HG03469 (cell line): ENCODE data around the gene ZFP92.

Experiments
- ATAC-seq: cut with Tn5 transposase; IDR thresholded peaks from one replicate; pipeline ENCODE4 v1.9.1; 2021; ENCODE audit warnings: mild to moderate bottlenecking, moderate library complexity, moderate number of reproducible peaks; ENCODE audit not compliant: unreplicated experiment

Gene ZFP92

DNA sequence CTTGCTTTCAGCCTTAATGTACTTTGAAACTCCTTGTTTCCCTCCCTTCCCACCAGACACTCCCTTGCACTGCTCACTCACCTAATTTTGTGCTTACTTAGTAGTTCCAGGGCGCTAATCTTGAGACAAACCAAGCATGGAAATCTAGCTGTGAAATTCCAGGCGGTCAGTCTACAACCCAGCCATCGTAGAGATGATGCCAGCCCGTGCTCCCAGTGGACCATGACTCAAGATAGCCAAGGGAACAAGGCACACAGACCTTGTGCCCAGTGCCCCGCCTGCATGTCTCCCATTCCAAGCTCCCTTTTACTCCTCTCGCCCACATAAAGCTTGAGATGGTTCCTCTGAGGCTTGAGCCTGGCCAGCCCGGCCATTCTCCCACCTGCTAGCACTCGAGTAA, 23.5 kb downstream of the ZFP92 start:
- no peak for ATAC-seq

DNA sequence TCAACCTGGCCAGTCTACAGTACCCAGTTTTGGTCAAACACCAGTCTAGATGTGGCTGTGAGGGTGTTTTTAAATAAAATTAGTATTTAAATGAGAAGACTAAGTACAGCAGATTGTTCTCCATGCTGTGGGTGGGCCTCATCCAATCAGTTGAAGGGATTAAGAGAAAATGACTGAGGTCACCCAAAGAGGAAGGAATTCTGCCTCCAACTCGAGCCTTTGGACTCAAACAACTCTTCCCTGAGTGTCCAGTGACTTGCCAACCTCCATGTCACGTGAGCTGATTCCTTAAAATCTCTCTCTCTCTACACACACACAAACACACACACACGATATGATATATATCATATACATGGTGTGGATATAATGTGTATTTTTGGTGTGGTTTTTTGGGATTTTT, 24.6 kb downstream of the ZFP92 start:
- no peak for ATAC-seq

- no peak for ATAC-seq
Measured at GRCh38 chrX:153438532-153438931, 27.3 kb downstream of the ZFP92 start.

GRCh38 chrX:153439977-153440376, 28.7 kb downstream of the ZFP92 start:
- ATAC-seq, result no peak

DNA sequence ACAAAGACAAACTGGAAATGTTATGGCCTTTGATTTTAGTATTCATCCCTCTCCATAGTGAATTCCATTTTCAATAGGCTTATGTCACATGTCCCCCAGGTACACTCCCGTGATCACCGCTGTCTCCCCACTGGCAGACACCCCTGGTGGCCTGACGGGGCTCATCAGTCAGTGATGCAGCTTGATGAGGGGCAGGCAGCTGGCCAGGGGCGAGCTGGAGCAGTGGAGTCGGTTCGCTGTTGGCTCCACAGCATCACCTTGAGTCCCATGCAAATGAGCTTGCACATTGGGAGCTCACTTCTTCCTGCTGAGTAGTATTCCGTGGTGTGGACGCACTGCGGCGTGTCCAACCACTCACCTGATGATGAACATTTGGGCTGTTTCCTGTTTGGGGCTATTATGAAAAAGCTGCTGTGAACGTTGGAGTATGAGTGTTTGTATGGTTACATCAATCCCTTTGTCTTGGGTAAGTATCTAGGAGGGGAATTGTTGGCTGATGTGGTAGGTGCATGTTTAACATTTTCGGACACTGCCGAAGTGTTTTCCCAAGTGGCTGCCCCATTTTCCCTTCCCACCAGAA, 29.4 kb downstream of the ZFP92 start:
- no peak for ATAC-seq

DNA sequence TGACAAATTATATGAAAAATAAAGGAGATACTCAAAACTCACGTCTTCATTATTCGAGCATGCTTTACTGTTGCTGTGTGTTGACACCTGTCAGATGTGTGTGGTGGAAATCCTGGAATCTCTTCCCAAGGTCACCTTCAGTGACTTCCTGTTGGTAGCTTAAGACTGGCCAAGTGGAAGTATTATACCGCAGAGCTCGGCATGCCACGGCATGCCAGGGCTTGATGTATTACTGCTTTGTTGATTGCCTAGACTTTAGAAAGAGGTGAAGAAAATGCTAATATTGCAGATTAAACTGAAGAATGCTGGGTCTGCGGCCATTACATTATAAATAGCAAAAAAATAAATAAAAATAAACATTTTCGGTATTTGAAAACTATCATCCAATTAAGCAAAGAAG, 30.0 kb downstream of the ZFP92 start:
- ATAC-seq, result no peak

GRCh38 chrX:153441981-153442380, 30.7 kb downstream of the ZFP92 start:
- no peak for ATAC-seq

GRCh38 chrX:153442463-153442862, 31.2 kb downstream of the ZFP92 start:
- ATAC-seq, result no peak

DNA sequence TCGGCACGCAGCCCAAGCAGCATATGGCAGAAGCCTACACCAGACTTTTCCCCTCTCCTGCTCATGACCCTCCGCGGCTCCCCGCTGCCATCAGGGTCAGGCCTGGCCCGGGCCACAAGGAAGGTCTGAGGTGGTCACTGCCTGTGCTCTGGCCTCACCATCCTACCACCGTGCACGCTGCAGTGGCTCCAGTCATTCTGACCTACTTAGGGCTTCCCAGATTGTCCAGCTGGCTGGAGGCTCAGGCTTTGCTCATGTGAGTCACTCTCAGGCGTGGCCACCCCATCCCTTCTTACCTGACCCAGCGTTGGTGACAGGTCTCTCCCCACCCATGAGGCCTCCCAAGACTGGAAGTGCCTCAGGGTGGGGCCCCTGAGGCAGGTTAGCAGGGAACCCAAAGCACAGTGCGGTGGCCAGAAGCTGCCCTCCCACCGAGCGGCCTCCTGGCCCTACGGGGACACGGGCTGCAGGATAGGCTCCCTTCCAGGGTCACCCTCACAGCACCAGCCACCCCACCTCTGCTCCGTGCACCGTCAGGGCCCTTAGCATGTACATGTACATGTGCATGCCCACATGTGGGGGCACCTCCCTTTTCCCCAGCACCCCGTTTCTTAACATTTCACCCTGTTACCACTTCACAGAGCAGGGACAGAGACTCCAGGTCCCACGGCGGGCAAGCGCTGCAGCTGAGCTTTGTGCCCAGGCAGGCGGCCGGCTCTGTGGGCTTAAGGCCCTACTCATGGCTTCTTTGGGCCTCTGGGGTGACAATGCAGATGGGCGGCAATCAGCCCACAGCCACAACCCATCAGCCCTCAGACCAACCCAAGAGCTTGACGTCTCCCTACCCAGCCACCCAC, 32.4 kb downstream of the ZFP92 start:
- ATAC-seq, result no peak

GRCh38 chrX:153444333-153445011, 33.2 kb downstream of the ZFP92 start:
- no peak for ATAC-seq

GRCh38 chrX:153445106-153445855, 34.0 kb downstream of the ZFP92 start:
- no peak for ATAC-seq

DNA sequence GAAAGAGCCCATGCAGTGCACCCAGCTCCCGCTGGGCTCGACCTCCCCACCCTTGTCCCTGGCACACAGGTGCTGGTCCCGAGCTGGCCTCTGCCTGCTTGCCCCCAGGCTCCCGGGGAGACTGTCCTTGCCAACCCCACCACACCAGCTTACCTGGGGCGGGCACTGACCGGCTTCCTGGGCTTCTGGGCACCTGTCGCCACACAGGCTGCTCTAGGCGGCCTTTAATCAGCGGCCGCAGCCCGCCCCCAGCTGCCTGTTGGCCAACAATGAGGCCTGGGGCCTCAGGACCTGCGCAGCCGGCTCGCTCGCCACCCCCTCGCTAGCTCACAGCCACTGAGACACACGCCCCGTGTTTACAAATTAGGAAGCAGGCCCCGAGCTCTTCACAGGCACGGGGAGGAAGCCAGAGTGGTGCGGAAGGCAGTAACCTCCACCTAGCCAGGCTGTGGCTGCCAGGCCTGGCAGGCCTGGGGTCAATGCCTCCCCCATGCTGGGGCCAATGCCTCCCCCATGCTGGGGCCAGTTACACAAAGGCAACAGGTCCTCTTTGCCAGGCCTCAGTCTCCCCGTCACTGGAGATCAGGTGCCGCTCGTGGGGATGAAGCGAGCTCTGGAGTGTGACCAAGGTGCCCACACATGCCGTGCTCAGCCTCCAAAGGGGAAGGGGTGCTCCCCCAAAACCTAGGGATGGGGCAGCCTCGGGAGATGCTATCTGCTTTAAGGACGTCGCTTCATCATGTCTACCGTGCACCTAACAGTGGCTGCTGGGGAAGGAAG, 34.8 kb downstream of the ZFP92 start, which contains the start of gene TREX2:
Gene TREX2, minus strand, starts transcription at position 201 of the 780 bp plus-strand sequence. CDS start 626 bp downstream, outside the sequence.
- no peak for ATAC-seq

GRCh38 chrX:153446636-153446936, 35.3 kb downstream of the ZFP92 start:
- no peak for ATAC-seq

- no peak for ATAC-seq
Measured at GRCh38 chrX:153446950-153447580, 35.8 kb downstream of the ZFP92 start.

- no peak for ATAC-seq
Measured at GRCh38 chrX:153447581-153447960, 36.3 kb downstream of the ZFP92 start.

DNA sequence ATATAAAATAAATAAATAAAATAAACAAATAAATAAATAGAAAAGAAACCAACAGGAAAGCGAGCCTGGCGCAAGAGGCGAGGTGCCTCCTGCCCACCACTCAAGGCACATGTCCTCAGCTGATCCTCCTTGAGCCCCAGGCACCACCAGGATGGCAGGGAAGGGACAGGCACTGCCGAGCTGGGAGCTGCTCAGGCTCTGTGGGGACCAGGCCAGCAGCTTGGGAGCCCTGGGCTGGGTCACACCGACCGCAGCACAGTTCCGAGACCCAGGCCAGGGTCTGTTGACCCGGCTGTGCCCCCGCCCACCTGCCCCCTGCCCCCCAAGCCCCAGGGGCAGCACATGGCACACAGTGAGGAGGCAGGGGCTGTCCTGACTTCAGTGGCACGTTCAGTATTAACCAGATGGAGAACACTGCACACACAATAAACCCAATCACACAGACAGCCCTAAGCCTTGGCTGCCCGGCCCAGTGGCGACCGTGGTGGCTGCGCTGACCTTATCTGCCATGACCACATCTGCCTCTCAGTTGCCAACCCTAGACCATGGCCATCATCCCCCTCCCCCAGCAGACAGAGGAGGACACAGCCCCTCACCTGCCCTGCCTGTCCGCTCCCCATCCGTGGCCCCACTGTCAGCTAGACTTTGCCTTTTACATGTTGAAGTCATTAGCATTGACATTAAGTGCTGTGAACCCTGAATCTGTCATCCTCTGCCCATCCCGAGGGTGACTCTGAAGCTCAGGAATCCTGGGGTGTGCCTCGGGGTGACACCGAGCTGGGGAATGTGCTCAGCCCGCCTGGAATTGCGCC, 37.5 kb downstream of the ZFP92 start:
- ATAC-seq, result no peak

DNA sequence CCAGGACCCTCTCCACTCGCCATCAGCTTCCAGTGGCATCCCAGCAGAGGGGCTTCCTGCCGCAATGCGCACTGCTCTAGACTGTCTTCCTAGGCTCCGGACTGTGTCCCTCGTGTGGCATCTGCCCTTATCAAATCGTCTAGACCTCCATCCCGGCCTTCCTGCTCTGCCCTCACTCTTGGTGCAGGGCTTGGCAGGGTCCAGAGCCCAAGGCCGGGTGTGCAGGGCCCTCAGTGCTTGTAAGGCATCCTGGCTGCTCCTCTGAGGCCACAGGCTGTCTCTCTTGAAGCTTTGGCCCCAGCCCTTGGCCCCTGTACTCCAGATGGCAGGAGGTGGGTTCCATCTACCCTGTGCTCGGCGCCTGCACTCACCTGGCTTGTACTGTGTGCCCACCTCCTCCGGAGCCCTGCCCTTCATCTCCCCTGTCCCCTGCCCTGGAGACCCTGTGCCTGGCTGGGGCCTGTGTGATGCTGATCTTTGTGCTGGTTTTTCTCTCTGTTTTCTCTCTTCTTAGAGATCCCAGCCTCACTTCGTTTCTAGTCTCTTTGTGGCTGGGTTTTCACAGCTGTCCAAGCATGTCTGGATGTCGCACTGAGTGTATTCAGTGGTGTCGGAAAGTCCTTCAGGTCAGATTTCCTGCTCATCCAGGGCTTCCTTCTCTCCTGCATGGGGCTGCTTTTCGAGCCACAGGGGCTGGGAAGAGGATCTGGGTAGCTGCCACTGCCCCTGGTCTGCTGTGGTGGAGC, 38.3 kb downstream of the ZFP92 start:
- no peak for ATAC-seq

DNA sequence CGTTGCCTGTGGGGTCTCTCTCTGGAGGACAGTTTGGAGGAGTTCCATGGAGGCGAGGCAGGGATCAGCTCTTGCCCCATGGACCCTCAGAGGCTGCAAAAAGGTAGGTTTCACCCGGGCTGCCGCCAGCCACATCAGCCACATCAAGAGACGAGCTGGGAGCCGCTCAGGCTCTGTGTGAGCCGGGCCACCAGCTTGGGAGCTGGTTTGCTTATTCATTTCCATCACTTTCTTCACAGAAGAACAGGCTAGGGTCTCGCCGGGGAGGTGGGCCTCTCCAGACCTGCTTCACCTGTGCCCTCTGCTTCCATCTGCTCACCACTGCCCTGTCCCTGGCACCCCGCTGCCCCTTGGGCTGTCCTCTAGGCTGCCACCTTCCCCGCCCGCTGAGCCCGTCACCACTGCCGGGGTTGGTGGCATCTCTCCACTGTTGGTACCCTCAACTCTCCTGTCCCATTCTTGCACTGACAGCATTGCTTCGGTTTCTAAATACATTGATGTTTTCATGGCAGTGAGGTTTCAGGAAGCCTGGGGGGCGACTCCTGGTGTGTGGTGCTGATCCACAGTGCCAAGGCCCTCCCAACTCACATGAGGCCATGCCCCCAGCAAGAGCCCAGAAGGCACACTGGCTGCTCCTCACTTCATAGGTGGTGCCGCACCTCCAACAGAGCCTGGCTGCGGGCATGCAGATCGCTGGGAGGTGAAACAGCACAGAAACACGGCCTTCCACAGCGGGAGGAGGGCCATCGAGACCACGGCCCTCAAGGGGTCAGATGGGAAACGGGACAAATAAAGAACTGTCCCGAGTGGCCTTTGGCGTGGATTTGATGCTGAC, 39.1 kb downstream of the ZFP92 start:
- ATAC-seq, result no peak
